Head of caudate nucleus (tissue), 42 donors: Measurements from ENCODE around the gene METTL27.
A peak's percentile ranks its signal among the peaks of the same experiment; 100 is the strongest.
"Not testable (repeated sequence)": the region's sequence is repeated elsewhere in the genome, so short reads cannot be mapped to it uniquely, and the experiment has no call there.

Experiments used
- DNase-seq, 42 donors: peaks; one replicate each; pipeline versions ENCODE4 v3.0.0 to v3.0.0-alpha.2; 2020 to 2021; ENCODE audit warnings: mixed read lengths in 7 of 42
- intact Hi-C: fragments of 100-400 bp; cut with DNase I; formaldehyde crosslinking; loops from one replicate; pipeline ENCODE4 v1.15.0; 2022

METTL27 gene

GRCh38 chr7:73842067-73842976 lies at the start of gene METTL27:
Gene METTL27 (minus strand): TSS chr7:73842516. CDS start chr7:73842140, 376 bp downstream.
- intact Hi-C loops = loop anchor here (5.0 kb wide), 1 partner anchor 105 kb away; the partner anchor contains the start of gene ABHD11
- DNase-seq = peak; percentile 84 to 98 (median 94)

DNA sequence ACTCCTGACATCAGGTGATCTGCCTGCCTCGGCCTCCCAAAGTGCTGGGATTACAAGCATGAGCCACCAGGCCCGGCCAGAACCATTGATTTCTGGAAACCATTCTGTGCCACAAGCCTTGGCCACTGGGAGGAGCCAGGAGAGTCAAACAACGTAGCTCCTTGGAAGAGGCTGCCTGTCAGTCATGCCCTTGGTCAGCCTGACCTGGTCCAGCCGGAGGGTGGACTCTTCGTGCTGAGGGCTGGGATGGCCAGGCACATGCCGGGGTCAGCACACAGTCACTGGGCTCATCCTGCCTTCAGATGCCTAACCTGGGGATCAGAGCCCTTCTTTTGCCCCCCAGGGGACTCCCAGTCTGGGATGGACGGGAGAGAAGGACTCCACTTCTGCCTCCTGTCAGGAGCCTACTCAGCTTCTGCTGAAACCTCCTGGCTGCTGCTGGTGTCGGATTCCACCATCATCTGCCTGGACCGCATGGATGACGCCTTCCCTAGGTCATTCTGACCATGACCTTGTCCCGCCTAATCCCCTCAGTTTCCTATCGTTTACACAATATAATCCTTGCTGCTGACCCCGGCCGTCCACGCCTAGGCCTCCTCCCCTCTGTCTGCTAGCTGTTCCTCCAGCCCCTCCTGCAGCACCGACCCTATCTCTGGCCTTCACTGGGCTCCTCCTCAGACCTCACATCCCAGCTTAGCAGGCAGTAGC lies 49.0 kb upstream of the METTL27 start:
- DNase-seq = peak in 1 of 42 donors; percentile 13
- intact Hi-C loops = no loop called here

DNA sequence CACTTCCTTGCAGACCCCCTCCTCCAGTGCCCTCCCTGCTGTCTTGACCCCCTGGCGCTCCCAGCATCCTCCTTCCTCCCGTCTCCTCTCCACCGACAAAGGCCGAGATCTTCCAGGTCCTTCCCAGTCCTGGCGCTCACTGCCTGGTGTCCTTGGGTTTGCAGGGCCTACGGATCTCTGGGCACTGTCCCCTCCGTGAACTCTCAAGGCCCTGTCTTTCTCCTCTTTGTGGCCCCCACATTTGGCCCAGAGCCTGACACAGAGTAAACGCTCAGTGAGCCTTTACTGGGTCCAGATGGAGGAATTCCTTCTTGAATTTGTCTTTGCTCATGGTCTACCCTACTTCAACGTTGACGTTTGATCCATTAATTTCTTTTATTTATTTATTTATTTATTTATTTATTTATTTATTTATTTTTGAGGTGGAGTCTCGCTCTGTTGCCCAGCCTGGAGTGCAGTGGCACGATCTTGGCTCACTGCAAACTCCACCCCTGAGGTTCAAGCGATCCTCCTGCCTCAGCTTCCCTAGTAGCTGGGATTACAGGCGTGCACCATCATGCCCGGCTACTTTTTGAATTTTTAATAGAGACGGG lies 48.3 kb upstream of the METTL27 start:
- no peak for DNase-seq
- intact Hi-C loops = no loop called here

- peak in 32 of 42 donors; percentile 18 to 79 (median 50) for DNase-seq
- intact Hi-C loops = no loop called here
Observed at GRCh38 chr7:73888959-73889358, 46.6 kb upstream of the METTL27 start.

DNA sequence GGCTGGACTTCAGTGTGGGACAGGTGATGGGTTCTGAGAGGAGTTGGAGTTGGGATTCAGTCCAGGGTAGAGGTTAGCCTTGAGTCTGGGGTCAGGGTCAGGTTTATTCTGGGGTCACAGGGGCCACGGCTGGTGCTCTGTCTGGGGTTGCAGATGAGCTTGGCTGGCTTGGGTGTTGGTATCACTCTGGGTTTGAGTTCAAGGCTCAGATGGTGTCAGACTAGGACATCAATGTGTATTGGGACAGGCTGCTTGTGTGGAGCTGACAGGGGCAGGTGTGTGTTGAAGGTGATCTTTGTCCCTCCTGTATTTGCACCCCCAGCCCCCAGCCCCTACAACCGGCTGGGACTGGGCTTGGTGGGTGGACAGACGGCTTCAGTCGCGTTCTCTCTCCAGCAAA lies 45.4 kb upstream of the METTL27 start:
- intact Hi-C loops = no loop called here
- no peak for DNase-seq

GRCh38 chr7:73885975-73886798 lies 43.9 kb upstream of the METTL27 start:
- peak in 34 of 42 donors; percentile 13 to 71 (median 36) for DNase-seq
- intact Hi-C loops = no loop called here

DNA sequence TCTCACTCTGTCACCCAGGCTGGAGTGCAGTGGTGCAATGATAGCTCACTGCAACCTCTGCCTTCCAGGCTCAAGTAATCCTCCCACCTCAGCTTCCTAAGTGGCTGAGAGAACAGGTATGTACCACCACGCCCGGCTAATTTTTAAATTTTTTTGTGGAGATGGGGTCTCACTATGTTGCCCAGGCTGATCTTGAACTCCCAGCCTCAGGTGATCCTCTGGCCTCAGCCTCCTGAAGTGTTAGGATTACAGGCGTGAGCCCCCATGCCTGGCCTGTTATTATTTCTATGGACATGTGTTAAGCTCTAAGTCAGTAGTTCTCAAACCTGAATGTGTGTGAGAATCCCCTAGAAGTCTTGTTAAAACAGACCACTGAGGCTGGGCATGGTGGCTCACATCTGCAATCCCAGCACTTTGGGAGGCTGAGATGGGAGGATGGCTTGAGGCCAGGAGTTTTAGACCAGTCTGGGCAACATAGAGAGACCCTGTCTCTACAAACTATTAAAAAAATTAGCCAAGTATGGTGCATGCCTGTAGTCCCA lies 43.2 kb upstream of the METTL27 start:
- intact Hi-C loops = no loop called here

GRCh38 chr7:73884867-73885422 lies 42.6 kb upstream of the METTL27 start:
- intact Hi-C loops, DNase-seq: not testable (repeated sequence)

More for the DNA sequence above, 43.2 kb upstream of the METTL27 start:
- DNase-seq = no peak

DNA sequence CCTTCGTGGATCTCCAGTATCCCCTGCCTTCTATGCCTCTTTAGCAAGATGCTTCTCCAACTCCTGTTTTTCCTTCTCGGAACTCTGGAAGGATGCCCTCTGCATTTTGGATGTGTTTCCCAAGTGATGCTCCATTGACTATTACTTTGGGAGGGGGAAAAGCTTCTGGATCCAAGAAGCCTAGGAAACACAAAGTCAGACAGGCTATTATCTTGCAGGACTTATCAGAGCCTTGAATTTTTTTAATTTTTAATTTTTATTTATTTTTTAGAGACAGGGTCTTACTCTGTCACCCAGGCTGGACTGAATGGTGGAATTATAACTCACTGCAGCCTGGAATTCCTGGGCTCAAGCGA lies 39.7 kb upstream of the METTL27 start:
- intact Hi-C loops = no loop called here
- DNase-seq = no peak

DNA sequence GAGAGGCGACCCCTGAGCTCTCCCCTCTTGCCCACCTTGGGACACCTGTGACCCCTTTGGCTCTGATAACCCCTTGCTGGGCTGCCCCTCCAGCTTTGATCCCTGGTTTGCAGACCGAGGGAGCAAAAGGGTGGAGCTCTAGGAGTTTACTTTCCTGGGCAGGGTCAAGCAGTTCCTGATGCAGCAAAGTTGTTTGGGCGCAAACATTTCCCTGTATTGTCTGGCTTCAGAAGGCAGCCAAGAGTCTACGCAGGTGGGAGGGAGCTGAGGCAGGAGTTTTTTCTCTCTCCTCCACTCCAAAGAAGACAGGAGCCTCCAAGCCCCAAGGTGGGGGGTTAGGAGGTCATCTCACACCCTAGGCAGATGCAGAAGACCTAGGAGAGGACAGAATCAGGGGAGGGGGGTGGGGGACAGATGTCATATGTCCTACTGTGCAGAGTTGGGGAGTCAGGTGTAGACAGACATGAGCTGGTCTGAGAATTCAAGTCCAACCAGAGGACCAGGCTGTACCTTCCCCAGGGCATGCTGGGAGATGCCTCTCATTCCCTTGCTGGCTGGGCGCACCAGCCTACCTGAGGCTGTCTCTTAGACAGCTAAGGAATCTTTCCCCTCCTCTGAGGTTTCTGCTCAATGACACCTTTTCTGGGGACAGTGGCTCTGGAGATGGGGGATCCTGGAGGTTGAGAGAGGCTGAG lies 39.2 kb upstream of the METTL27 start:
- intact Hi-C loops = no loop called here
- no peak for DNase-seq

GRCh38 chr7:73880755-73881328 lies 38.5 kb upstream of the METTL27 start:
- intact Hi-C loops = no loop called here
- no peak for DNase-seq

DNA sequence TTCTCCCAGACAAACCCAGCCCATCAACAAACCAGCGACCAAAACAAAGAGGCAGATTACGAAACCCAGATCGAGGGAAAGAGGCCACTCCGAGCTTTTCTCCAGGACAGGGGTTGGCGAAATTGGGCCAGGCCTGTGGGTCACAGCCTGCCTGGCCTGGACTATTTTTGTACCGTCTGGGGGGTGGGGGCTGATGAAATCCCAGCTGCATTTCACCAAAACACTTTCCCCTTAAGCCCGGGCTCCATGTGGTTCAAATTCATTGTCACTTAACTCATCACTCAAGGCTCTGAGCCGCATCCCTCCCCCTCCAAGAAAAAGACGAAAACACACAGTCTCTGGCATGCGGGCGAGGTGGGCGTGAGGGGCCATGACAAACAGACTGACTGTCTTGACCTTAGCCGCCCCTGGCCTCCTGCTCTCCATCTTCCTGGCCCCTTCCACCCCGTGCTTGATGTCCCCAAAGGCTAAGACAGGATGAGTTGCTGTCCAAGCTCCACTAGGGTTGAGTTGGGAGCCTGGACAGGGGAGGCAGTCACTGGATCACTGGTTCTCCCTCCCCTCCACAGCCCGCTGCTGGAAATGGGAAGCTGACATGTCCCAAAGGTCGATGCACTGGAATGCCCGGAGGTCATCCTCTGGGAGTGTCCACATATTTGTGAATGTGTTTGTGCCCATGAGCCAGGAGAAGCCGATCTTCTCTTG lies 37.8 kb upstream of the METTL27 start:
- no peak for DNase-seq
- intact Hi-C loops = no loop called here

DNA sequence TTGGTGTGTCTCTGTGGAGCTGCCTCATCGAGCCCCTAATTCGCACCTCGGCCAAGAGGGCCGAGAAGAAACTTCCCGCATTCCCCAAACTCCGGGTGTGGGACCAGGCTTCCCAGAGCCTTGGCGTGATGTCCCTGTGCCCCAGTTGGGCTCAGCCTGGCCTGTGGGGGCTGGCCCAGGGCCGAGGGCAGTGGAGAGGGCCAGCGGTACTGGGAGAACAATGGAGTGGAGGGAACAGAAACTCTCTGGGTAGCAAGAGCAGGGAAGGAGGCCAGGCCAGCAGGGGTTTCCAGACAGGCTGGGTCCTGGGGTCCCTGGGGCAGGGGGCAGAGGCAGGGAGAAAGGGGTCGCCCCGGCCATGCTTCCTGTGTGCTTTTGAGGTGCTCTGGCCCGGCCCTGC lies 34.7 kb upstream of the METTL27 start:
- intact Hi-C loops = no loop called here
- DNase-seq = peak in 7 of 42 donors; percentile 16 to 47 (median 24)

DNA sequence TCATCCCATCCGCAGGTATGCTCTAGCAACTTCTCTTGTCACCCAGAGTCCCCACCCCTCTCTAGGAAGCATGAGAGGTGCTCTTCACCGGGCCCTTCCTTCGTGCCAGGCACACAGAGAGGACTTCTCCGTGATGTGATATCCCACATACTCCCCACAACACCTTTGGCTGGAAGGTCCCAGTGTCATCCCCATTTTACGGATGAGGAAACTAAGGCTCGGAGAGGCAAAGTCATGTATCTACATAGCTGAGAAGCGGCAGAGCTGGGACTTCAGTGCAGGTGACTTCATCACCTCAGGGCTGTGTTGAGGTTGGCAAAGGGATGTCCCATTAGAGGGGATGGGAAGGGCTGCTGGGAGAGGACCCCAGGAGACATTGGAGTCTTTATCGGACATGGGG lies 34.0 kb upstream of the METTL27 start:
- no peak for DNase-seq
- intact Hi-C loops = no loop called here

DNA sequence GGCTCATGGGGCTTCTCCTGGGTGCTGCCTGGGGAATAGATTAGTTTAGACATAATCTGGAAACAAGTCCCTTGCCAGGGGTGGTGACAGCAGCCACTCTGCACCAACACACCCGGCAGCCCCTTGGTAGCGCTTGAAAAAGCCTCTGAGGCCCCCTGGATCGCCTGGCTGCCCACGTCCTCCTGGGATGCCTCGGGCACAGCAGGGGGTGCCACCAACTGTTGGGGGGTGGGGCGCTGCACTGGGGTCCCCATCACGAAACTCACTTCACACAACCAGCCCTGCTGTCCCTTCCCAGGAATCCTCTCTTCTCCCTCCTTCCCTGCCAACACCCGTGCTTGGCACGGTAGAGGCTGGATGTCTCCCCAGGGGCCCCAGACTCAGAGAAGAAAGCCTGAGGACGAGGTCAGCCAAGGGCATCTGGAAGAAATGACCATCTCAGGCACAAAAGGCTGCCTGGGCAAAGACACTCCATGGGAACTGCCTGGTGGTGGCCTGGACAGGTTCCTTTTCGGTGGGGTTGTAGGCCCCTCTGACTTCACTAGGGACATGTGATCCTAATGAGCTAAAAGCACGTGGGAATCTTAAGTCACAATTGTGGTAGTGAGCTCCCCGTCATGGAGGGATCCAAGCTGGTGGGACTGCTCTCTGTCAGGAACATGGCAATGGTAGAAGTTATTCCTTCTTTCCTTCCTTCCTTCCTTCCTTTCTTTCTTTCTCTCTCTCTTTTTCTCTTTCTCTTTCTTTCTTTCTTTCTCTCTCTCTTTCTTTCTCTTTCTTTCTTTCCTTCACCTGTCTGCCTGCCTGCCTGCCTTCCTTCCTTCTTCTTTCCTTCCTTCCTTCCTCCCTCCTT lies 30.0 kb upstream of the METTL27 start:
- no peak for DNase-seq
- intact Hi-C loops = no loop called here
